Left ventricle myocardium inferior (tissue), 1 donor: ENCODE results near the gene FAM9B. TPM values are rescaled to one million over a fixed set of nuclear protein-coding genes. Genes with fewer than 3 reads are reported as not detected.

Source experiments
- DNase-seq: peaks from one replicate; pipeline ENCODE4 v3.0.0-alpha.2; 2020
- H3K27ac ChIP-seq: fragments of 200-600 bp; replicated peaks from 2 replicates; pipeline ENCODE4 v1.8.0; 2021
- H3K27me3 ChIP-seq: fragments of 200-600 bp; 2 replicates; pipeline ENCODE4 v1.8.0; 2021; ENCODE audit warnings: low read depth
- H3K36me3 ChIP-seq: fragments of 200-600 bp; 2 replicates; pipeline ENCODE4 v1.8.0; 2021
- H3K4me1 ChIP-seq: fragments of 200-600 bp; 2 replicates; pipeline ENCODE4 v1.8.0; 2021
- H3K4me3 ChIP-seq: fragments of 200-600 bp; 2 replicates; pipeline ENCODE4 v1.8.0; 2021; ENCODE audit warnings: mild to moderate bottlenecking, moderate library complexity
- H3K9me3 ChIP-seq: fragments of 200-600 bp; replicated peaks from 2 replicates; pipeline ENCODE4 v1.8.0; 2021
- CTCF ChIP-seq: fragments of 200-600 bp; IDR thresholded peaks from 2 replicates; pipeline ENCODE4 v1.8.0; 2021; ENCODE audit warnings: antibody characterized with exemption, mild to moderate bottlenecking, borderline replicate concordance
- intact Hi-C: fragments of 100-400 bp; cut with micrococcal nuclease; formaldehyde crosslinking; loops from one replicate; pipeline ENCODE4 v1.11.0; 2022
- total RNA-seq: library from RNA; stranded (reverse); fragmentation: NEBNext Ultra II Directional; extraction: Animal tissue kit (Norgen Biotek cat#: 25700); gene quantifications from one replicate; pipeline ENCODE4 v1.2.1, GENCODE V29; 2021
- donor health status: DM: no; HTN: yes; CAD: no; lungs with severe emphysema.

Gene FAM9B
- total RNA-seq, 1 donor from 2014 or later = not detected

- no peak overlapping the region for H3K4me3 ChIP-seq
- H3K9me3 ChIP-seq = no peaks in the 10 kb centered on the region
- H3K27me3 ChIP-seq = no peaks in the 10 kb centered on the region
- no peak overlapping the region for H3K27ac ChIP-seq
- intact Hi-C loops = no loop called here
- H3K36me3 ChIP-seq = no peaks in the 10 kb centered on the region
- no peak for DNase-seq
- no peak for TF ChIP-seq CTCF
- no peaks in the 10 kb centered on the region for H3K4me1 ChIP-seq
Observed at GRCh38 chrX:9048801-9049200, 14.9 kb upstream of the FAM9B start.

- no peaks in the 10 kb centered on the region for H3K36me3 ChIP-seq
- no peaks in the 10 kb centered on the region for H3K9me3 ChIP-seq
- no peak for DNase-seq
- H3K27ac ChIP-seq = no peak overlapping the region
- no peak overlapping the region for H3K4me3 ChIP-seq
- no peaks in the 10 kb centered on the region for H3K4me1 ChIP-seq
- intact Hi-C loops = no loop called here
- TF ChIP-seq CTCF = no peak
- no peaks in the 10 kb centered on the region for H3K27me3 ChIP-seq
Observed at GRCh38 chrX:9038244-9038643, 4.3 kb upstream of the FAM9B start.

DNA sequence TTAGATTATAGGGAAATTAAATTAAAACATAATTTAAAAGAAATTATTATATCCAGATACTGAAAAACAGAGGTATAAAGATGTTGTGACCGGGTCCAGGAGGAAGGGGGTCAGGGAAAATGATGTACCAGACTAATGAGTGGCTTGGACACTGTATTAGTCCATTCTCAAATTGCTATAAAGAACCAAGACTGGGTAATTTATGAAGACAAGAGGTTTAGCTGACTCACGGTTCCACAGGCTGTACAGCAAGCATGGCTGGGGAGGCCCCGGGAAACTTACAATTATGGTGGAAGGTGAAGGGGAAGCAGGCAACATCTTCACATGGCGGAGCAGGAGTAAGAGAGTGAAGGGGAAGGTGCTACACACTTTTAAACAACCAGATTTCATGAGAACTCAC is 3.4 kb upstream of the FAM9B start:
- no peaks in the 10 kb centered on the region for H3K4me1 ChIP-seq

GRCh38 chrX:9033586-9033985 is 341 bp downstream of the FAM9B start:
- Histone ChIP-seq H3K4me1 (no peaks in the 10 kb centered on the region), H3K36me3 (no peaks in the 10 kb centered on the region), H3K4me3 (no peak overlapping the region), H3K9me3 (no peaks in the 10 kb centered on the region), H3K27me3 (no peaks in the 10 kb centered on the region), H3K27ac (no peak overlapping the region)
- DNase-seq = no peak
- no peak for TF ChIP-seq CTCF
- intact Hi-C loops = no loop called here

More for the DNA sequence above, 3.4 kb upstream of the FAM9B start:
- H3K4me3 ChIP-seq = no peak overlapping the region
- no peak overlapping the region for H3K27ac ChIP-seq
- H3K9me3 ChIP-seq = no peaks in the 10 kb centered on the region
- no peaks in the 10 kb centered on the region for H3K36me3 ChIP-seq
- no peak for TF ChIP-seq CTCF
- no peaks in the 10 kb centered on the region for H3K27me3 ChIP-seq
- no peak for DNase-seq
- intact Hi-C loops = no loop called here

DNA sequence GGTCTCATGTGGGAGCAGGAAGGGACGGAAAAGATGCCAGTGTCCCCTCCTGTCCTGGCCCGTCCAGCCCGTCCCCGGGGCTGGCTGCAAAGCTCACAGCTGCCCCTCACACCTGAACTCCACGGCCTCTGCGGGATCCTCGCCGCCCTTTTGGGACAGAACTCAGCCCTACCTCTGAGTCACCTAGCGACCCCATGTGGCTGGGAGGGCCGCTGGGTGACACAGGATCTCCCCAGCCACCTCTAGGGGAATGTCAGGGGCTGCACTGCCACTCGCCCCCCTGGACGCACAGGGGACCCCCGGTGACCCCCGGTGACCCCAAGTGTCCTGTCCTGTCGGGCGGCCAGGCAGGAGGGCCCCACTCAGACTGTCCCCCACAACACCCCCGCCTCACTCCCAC is 748 bp downstream of the FAM9B start:
- Histone ChIP-seq H3K27me3 (no peaks in the 10 kb centered on the region), H3K27ac (no peak overlapping the region), H3K4me1 (no peaks in the 10 kb centered on the region), H3K36me3 (no peaks in the 10 kb centered on the region), H3K4me3 (no peak overlapping the region), H3K9me3 (no peaks in the 10 kb centered on the region)
- no peak for DNase-seq
- intact Hi-C loops = no loop called here
- TF ChIP-seq CTCF = no peak

- no peak overlapping the region for H3K4me3 ChIP-seq
- no peak for DNase-seq
- H3K27ac ChIP-seq = no peak overlapping the region
- no peak for TF ChIP-seq CTCF
- intact Hi-C loops = no loop called here
- H3K36me3 ChIP-seq = no peaks in the 10 kb centered on the region
- H3K9me3 ChIP-seq = no peaks in the 10 kb centered on the region
- H3K27me3 ChIP-seq = no peaks in the 10 kb centered on the region
- no peaks in the 10 kb centered on the region for H3K4me1 ChIP-seq
Observed at GRCh38 chrX:9023293-9023692, 10.6 kb downstream of the FAM9B start.
